Measurements from ENCODE around the gene PCAT6.

DNA sequence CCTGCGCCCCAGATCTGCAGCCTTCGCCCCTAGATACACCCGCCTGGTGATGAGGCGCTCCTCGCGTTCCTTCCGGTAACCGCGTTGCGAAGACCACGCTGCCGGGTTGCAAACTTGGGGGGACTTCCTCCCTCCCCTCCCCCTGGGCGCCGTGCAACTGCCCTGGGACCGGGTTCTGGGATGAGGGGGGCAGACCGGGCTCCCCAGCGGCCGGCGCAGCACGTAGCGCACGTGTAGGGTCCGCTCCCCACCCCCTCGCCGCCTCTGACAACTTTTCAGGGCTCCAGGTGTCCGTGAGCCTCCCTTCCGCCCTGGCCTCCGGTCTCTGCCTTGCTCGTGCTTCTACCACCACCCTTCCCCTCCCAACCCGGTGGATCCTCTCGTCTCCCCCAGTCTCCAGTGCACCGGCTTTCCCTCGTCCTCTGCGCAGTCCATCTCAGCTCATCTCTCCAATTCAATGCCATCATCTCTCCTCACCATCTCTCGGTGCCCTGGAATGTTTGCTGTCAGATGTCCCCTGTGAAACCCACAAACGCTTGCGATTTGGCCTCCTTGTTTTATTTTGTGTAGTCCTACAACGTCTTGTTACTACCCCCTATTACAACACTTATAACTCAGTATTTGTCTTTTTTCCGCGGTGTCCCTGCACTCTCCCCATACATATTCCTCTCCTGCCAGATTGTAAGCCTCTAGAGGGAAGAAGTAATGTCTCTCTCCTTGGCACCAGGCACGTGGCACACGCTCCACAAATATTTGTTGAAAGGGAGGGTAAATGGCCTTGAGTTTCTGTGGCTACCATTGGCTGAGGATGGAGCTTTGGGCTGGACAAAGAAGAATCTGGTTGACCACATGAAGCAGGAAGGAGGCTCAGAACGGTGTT, 782 bp downstream of the PCAT6 start:
- TF ChIP-seq, protein P1, sequence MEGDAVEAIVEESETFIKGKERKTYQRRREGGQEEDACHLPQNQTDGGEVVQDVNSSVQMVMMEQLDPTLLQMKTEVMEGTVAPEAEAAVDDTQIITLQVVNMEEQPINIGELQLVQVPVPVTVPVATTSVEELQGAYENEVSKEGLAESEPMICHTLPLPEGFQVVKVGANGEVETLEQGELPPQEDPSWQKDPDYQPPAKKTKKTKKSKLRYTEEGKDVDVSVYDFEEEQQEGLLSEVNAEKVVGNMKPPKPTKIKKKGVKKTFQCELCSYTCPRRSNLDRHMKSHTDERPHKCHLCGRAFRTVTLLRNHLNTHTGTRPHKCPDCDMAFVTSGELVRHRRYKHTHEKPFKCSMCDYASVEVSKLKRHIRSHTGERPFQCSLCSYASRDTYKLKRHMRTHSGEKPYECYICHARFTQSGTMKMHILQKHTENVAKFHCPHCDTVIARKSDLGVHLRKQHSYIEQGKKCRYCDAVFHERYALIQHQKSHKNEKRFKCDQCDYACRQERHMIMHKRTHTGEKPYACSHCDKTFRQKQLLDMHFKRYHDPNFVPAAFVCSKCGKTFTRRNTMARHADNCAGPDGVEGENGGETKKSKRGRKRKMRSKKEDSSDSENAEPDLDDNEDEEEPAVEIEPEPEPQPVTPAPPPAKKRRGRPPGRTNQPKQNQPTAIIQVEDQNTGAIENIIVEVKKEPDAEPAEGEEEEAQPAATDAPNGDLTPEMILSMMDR (conservative IDR thresholded peaks at IDR 0.05), result no peak
- no peak for TF ChIP-seq ZFX (IDR thresholded peaks at IDR 0.05)

Data from C4-2B (cell line).